DOHH2 (cell line): Measurements from ENCODE around the gene KLHL14.

ENCODE experiments used
- EZH2phosphoT487 ChIP-seq: fragments of 200-600 bp; sonication (generic); IDR thresholded peaks from 2 replicates; pipeline ENCODE4 v1.6.1; 2017; ENCODE audit warnings: borderline replicate concordance, mild to moderate bottlenecking, antibody characterized with exemption, low read length, moderate library complexity, mixed read lengths
- TF ChIP-seq, protein P1 (sequence below): fragments of 200-600 bp; sonication (generic); IDR thresholded peaks from one replicate; pipeline ENCODE4 v1.5.1; 2014; ENCODE audit warnings: antibody characterized with exemption, mild to moderate bottlenecking, low read depth, low read length; ENCODE audit not compliant: poor library complexity, severe bottlenecking

DNA sequence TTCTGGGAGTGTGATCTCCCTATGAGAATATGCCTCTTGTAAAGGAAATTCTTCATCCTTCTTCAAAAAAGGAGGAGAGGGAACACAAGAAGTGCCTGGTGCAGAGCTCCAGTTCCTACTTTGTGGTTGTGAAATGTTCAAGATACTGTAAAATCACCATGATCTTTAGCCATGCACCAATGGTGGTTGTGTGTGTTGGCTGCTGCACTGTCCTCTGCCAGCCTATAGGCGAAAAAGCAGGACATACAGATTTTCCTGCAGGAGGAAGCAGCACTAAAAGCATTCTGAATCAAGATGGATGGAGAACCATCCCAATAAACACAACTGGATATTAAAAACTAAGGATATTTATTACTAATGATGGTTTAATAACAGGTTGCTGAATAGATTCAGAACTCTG lies 6.2 kb upstream of the KLHL14 start:
- TF ChIP-seq, protein P1, sequence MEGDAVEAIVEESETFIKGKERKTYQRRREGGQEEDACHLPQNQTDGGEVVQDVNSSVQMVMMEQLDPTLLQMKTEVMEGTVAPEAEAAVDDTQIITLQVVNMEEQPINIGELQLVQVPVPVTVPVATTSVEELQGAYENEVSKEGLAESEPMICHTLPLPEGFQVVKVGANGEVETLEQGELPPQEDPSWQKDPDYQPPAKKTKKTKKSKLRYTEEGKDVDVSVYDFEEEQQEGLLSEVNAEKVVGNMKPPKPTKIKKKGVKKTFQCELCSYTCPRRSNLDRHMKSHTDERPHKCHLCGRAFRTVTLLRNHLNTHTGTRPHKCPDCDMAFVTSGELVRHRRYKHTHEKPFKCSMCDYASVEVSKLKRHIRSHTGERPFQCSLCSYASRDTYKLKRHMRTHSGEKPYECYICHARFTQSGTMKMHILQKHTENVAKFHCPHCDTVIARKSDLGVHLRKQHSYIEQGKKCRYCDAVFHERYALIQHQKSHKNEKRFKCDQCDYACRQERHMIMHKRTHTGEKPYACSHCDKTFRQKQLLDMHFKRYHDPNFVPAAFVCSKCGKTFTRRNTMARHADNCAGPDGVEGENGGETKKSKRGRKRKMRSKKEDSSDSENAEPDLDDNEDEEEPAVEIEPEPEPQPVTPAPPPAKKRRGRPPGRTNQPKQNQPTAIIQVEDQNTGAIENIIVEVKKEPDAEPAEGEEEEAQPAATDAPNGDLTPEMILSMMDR, result no peak
- TF ChIP-seq EZH2phosphoT487, result no peak
